Caco-2 (cell line): Measurements from ENCODE around the gene ATP13A1. TPM values are rescaled to one million over a fixed set of nuclear protein-coding genes. Genes with fewer than 3 reads are reported as not detected.
"Not testable (repeated sequence)": the region's sequence is repeated elsewhere in the genome, so short reads cannot be mapped to it uniquely, and the experiment has no call there.

ENCODE experiments used
- BruUV-seq: library from RNA; stranded (reverse); fragments of 400-500 nt; replicated peaks from 2 replicates; lab custom pipeline; 2021; lab: Mats Ljungman, UMichigan
- CTCF ChIA-PET: fragments of 300-600 bp; sonication (Branson Sonifier 250); formaldehyde crosslinking; loops from one replicate; lab custom pipeline; 2022; ENCODE audit warnings: antibody characterized with exemption; lab: Charles Lee
- POLR2A ChIA-PET: fragments of 300-600 bp; sonication (Branson Sonifier 250); formaldehyde crosslinking; loops from one replicate; lab custom pipeline; 2022; ENCODE audit warnings: antibody characterized with exemption; lab: Charles Lee
- DNase-seq, 2 experiments: peaks; one replicate each; pipeline versions ENCODE4 v3.0.0 to v3.0.0-alpha.2; 2020 to 2022
- H3K27me3 ChIP-seq: replicated peaks from 2 replicates; pipeline ENCODE4 v1.6.0; 2011; ENCODE audit warnings: low read length; ENCODE audit not compliant: control insufficient read depth, insufficient read depth
- H3K36me3 ChIP-seq: 2 replicates; pipeline ENCODE4 v1.5.1; 2011; ENCODE audit warnings: low read length; ENCODE audit not compliant: control insufficient read depth, insufficient read depth
- H3K4me1 ChIP-seq: fragments of 250-450 bp; sonication (Bioruptor Pico); 2 replicates; pipeline ENCODE4 v1.5.1; 2020; ENCODE audit warnings: mild to moderate bottlenecking
- H3K4me3 ChIP-seq: 2 replicates; pipeline ENCODE4 v1.5.1; 2011; ENCODE audit warnings: low read depth, mild to moderate bottlenecking, control low read depth, low read length
- H3K9me3 ChIP-seq: fragments of 250-450 bp; sonication (Bioruptor Pico); 2 replicates; pipeline ENCODE4 v1.5.1; 2020; ENCODE audit warnings: mild to moderate bottlenecking, moderate library complexity
- H3K27ac Mint-ChIP-seq: one replicate; pipeline ENCODE4 v1.8.0; 2022; ENCODE audit warnings: mixed read lengths; ENCODE audit not compliant: unreplicated experiment
- H3K27me3 Mint-ChIP-seq: one replicate; pipeline ENCODE4 v1.8.0; 2022; ENCODE audit warnings: mixed read lengths; ENCODE audit not compliant: insufficient read depth, unreplicated experiment
- H3K36me3 Mint-ChIP-seq: one replicate; pipeline ENCODE4 v1.8.0; 2022; ENCODE audit warnings: mild to moderate bottlenecking, mixed read lengths; ENCODE audit not compliant: insufficient read depth, unreplicated experiment
- H3K4me1 Mint-ChIP-seq: one replicate; pipeline ENCODE4 v1.8.0; 2022; ENCODE audit warnings: low read depth, mixed read lengths; ENCODE audit not compliant: unreplicated experiment
- H3K4me3 Mint-ChIP-seq: one replicate; pipeline ENCODE4 v1.8.0; 2022; ENCODE audit warnings: mild to moderate bottlenecking, moderate library complexity, mixed read lengths; ENCODE audit not compliant: unreplicated experiment
- H3K9me3 Mint-ChIP-seq: one replicate; pipeline ENCODE4 v1.8.0; 2022; ENCODE audit warnings: mixed read lengths; ENCODE audit not compliant: unreplicated experiment
- CTCF ChIP-seq, 2 experiments: fragments of 200-600 bp in 1 of 2; IDR thresholded peaks; 1 replicate in 1 of 2; 2 replicates in 1 of 2; pipeline versions ENCODE4 v1.5.1 to v1.8.0; 2011 to 2022; ENCODE audit warnings: antibody characterized with exemption in 1 of 2, control low read depth in 1 of 2, inconsistent platforms in 1 of 2, low read depth in 1 of 2, low read length in 1 of 2, mild to moderate bottlenecking in 1 of 2, moderate library complexity in 1 of 2; ENCODE audit not compliant: insufficient read depth in 1 of 2, severe bottlenecking in 1 of 2, unreplicated experiment in 1 of 2
- intact Hi-C: fragments of 100-400 bp; cut with micrococcal nuclease; formaldehyde crosslinking; loops from one replicate; pipeline ENCODE4 v1.10.0; 2022; ENCODE audit not compliant: unreplicated experiment
- total RNA-seq: library from RNA; stranded (reverse); gene quantifications from 2 replicates; pipeline ENCODE4 v1.2.3, GENCODE V29; 2022

ATP13A1 gene
- total RNA-seq, 1 experiment from 2014 or later: 83.0 TPM

- intact Hi-C loops: loop anchor here (5.0 kb wide), 1 partner anchor 63 kb away; no protein-coding TSS in a partner anchor
- H3K9me3 ChIP-seq: no peaks in the 10 kb centered on the region
- no peaks in the 10 kb centered on the region for H3K36me3 ChIP-seq
- DNase-seq: no peak
- no peak overlapping the region for H3K4me3 ChIP-seq
- H3K27me3 Mint-ChIP-seq: no peaks in the 10 kb centered on the region
- peaks cover 10% of the 10 kb centered on the region for H3K36me3 Mint-ChIP-seq
- H3K4me1 ChIP-seq: peaks cover 14% of the 10 kb centered on the region
- H3K4me1 Mint-ChIP-seq: peaks cover 6% of the 10 kb centered on the region
- BruUV-seq: no TSS peak
- no peak for TF ChIP-seq CTCF (IDR thresholded peaks at IDR 0.05; ENCODE audit: insufficient read depth in 1 of 2, low read depth in 1 of 2, low read length in 1 of 2, severe bottlenecking in 1 of 2, unreplicated experiment in 1 of 2)
- no peak overlapping the region for H3K4me3 Mint-ChIP-seq
- H3K27me3 ChIP-seq: no peaks in the 10 kb centered on the region
- no peak overlapping the region for H3K27ac Mint-ChIP-seq
- POLR2A ChIA-PET: no interaction called here
- no peaks in the 10 kb centered on the region for H3K9me3 Mint-ChIP-seq
- CTCF ChIA-PET: no interaction called here
Observed at GRCh38 chr19:19615086-19615485, 48.4 kb downstream of the ATP13A1 start.

DNA sequence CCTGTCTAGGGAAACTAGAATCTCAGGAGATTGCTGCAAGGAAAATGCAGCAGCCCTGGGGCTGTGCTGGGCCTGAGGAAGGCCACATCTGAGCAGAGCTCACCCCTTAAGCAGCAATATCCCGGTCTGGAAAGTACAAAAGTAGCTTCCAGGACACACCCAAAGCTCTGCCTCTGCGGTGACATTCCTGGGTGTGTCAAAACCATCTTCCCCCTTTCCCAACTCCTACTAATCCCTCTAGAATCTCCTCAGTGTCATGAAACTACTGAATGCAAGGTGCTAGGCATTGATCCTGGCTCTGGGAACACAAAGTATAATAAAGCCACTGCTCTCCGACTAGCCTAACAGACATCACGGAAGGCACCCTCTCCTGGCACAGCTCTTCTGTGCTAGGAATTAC lies 50.0 kb downstream of the ATP13A1 start:
- Mint-ChIP-seq H3K4me1 (peaks cover 6% of the 10 kb centered on the region), H3K4me3 (no peak overlapping the region), H3K27me3 (no peaks in the 10 kb centered on the region), H3K9me3 (no peaks in the 10 kb centered on the region), H3K27ac (peak overlapping the region; percentile 74), H3K36me3 (peaks cover 1% of the 10 kb centered on the region)
- DNase-seq: peak; percentile 53 to 71
- Histone ChIP-seq H3K4me3 (no peak overlapping the region), H3K36me3 (no peaks in the 10 kb centered on the region), H3K9me3 (no peaks in the 10 kb centered on the region), H3K27me3 (no peaks in the 10 kb centered on the region), H3K4me1 (peaks cover 14% of the 10 kb centered on the region)
- intact Hi-C loops: no loop called here
- no TSS peak for BruUV-seq
- ChIA-PET CTCF (interaction anchor here (0.5 to 0.9 kb wide), 4 partner anchors 11 to 84 kb away, joined by 3 to 6 read pairs (median 4); no protein-coding TSS in a partner anchor), POLR2A (interaction anchor here (0.7 to 1.0 kb wide), 2 partner anchors 15 to 246 kb away, joined by 4 read pairs; partner anchors contain the start of gene LPAR2)
- TF ChIP-seq CTCF (IDR thresholded peaks at IDR 0.05; ENCODE audit: insufficient read depth in 1 of 2, low read depth in 1 of 2, low read length in 1 of 2, severe bottlenecking in 1 of 2, unreplicated experiment in 1 of 2): no peak

- no TSS peak for BruUV-seq
- intact Hi-C loops: no loop called here
- TF ChIP-seq CTCF (IDR thresholded peaks at IDR 0.05; ENCODE audit: insufficient read depth in 1 of 2, low read depth in 1 of 2, low read length in 1 of 2, severe bottlenecking in 1 of 2, unreplicated experiment in 1 of 2): no peak
- Histone ChIP-seq H3K36me3 (no peaks in the 10 kb centered on the region), H3K9me3 (no peaks in the 10 kb centered on the region), H3K4me3 (no peak overlapping the region), H3K4me1 (peaks cover 18% of the 10 kb centered on the region), H3K27me3 (no peaks in the 10 kb centered on the region)
- Mint-ChIP-seq H3K9me3 (no peaks in the 10 kb centered on the region), H3K4me3 (no peak overlapping the region), H3K27ac (no peak overlapping the region), H3K36me3 (no peaks in the 10 kb centered on the region), H3K27me3 (no peaks in the 10 kb centered on the region), H3K4me1 (peaks cover 6% of the 10 kb centered on the region)
- ChIA-PET CTCF (no interaction called here), POLR2A (interaction anchor here (0.7 kb wide), 1 partner anchor 38 kb away, joined by 4 read pairs; no protein-coding TSS in a partner anchor)
- DNase-seq: no peak
Observed at GRCh38 chr19:19610376-19611202, 52.9 kb downstream of the ATP13A1 start.

GRCh38 chr19:19606686-19607085 lies 56.8 kb downstream of the ATP13A1 start:
- H3K9me3 ChIP-seq, H3K9me3 Mint-ChIP-seq, H3K36me3 Mint-ChIP-seq, CTCF ChIA-PET, H3K4me1 Mint-ChIP-seq, H3K4me3 ChIP-seq, H3K27me3 ChIP-seq, intact Hi-C loops, H3K36me3 ChIP-seq, POLR2A ChIA-PET, H3K4me1 ChIP-seq, H3K27me3 Mint-ChIP-seq, H3K4me3 Mint-ChIP-seq, DNase-seq, BruUV-seq: not testable (repeated sequence)
- peak overlapping the region; percentile 48 for H3K27ac Mint-ChIP-seq
